RCC 7860 (cell line): ENCODE measurements around the gene KRTAP6-2.

ENCODE experiments used
- DNase-seq: peaks from one replicate; pipeline ENCODE4 v3.0.0-alpha.2; 2015; ENCODE audit warnings: low spot score
- FAIRE-seq: peaks from 2 replicates; lab custom pipeline; 2012; peaks lifted over from hg19 to GRCh38; lab: Jason Lieb, UNC

The KRTAP6-2 gene

DNA sequence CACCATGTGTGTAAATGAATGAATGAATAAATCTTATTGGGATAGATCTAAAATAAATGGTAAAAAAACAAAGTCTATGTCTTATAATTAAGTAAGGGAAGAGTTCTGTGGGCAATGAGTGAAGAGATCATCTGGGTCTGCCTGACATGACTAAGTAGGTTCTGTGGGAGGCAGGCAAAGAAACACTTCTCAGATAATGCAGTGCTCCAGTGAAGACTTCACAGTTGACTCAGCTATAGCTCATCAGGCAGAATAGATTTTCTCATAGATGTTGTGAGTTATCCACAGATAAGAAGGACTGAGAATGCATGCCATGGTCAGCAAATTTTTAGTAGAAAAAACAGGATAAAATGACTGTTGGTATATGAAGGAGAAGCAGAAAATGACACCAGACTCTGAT, 20.9 kb downstream of the KRTAP6-2 start:
- no peak for DNase-seq
- no peak for FAIRE-seq

DNA sequence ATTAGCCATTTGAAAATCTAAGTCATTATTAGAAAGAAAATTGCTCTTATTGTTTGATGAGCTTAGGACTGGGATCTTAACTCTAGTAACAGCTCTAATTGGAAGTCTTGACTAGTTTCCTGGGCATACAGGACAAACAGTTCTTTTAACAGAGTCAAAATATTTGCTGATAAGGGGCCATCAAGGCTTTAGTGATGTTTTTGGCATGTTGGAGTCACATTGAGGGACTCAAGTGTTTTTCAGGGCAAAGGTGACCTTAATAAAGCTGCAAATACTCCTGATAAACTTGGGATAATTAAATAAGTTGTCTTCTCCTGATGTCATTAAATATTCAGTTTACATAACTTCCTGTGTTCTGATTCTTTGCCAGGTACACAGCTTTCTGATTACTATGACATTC, 31.1 kb downstream of the KRTAP6-2 start:
- FAIRE-seq, result no peak
- no peak for DNase-seq

DNA sequence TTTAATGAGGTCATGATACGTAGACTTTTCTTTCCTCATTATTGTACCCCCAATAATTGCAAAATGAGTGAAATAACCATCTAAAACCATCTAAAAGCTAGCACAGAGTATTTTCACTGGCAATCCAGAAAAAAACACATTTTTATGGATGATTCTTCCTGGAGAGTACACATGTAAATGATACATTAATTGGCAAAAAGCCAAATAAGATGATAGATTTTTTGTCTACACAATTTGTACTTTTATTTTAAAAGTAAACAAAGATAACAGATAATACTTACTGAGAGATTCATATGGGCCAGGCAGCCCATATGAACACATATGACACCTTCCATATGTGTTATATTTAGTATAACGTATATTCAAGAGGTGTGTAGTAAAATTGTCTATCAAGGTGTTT, 35.1 kb downstream of the KRTAP6-2 start:
- no peak for DNase-seq
- FAIRE-seq, result no peak

DNA sequence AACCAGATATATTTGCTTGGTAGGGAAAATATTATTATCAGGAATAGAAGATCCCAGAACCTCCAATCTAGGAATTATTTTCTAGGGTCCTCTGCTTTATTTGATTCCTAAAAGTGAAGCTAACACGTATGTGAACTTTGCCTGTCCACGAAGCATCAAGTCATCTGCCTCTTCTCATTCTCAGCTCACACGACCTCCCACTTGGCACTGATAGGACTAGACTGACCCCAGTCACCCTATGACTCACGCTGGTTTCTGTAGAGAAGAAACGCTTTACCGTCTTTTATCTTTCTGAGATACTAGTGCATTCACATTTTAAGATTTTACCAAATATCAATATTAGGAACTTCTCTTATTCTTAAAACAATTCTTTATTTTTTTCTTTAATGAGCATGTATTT, 35.6 kb downstream of the KRTAP6-2 start:
- DNase-seq (no peak), FAIRE-seq (no peak)

DNA sequence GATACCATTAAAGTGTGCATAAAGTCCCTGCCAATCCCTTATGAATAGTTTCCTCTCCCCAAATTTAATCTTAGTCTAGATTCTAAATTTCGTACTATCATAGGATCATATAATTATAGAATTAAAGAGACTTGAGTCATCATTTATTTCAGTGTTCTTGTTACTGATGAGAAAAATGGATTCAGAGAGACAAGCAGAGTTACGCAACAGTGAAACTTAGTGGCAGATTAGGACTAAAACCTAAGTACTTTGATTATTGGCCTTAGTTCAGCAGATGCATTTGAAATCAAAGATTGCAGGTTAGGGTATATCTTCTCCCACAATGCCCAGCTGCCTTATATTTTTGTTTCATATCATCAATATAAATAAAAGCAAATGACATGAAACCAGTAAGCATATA, 36.7 kb downstream of the KRTAP6-2 start:
- DNase-seq (no peak), FAIRE-seq (no peak)

DNA sequence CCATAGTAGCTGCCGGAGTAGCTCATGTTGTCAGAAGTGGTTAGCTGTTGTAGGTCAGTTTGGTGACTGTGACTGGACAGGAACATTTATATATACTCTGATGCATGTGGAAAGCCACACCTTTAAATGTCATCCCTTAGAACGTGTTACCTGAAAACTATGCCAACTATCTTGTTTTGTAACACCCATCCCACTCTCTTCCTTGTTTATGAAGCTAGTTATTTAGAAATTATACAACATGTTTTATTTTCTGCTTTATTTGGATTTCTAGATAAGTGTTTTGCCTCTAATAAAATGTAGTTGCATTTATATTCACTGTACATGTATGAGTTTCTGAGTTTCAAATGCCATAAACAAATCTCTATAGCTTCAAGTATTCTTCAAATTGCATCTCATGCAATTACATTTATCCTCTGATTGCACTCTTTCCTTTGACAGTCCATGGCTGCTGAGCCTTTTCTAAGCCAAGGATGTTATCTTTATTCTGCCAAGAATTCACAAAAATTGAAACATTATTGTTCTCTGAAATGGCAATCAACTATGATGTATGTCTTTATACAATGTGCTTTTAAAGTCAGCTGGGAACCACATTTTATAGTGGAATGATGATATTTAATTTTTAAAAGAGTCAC, 37.3 kb downstream of the KRTAP6-2 start, which contains the start of gene KRTAP19-7:
TSS of gene KRTAP19-7 (minus strand) at position 51 of the 632 bp plus-strand sequence. CDS start at position 26, 25 bp downstream.
- FAIRE-seq, result no peak

DNA sequence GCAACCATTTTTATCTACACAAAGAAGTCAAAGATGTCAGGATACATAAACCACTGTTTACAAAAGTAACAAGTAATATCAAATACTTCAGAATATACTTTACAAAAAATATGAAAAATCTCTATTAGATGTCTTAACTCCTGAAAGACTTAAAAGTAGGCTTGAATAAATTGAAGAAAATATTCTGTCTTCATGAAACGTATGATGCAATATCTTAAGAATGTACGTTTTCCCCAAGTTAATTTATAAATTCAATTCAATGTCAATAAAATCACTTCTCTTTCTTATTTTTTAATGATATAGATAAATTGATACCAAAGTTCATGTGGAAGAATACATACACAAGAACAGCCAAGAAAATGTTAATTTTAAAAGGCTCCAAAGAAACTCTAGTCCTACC, 43.6 kb downstream of the KRTAP6-2 start:
- FAIRE-seq (no peak), DNase-seq (no peak)

More for the DNA sequence above, 37.3 kb downstream of the KRTAP6-2 start, which contains the start of gene KRTAP19-7:
- DNase-seq, result no peak

DNA sequence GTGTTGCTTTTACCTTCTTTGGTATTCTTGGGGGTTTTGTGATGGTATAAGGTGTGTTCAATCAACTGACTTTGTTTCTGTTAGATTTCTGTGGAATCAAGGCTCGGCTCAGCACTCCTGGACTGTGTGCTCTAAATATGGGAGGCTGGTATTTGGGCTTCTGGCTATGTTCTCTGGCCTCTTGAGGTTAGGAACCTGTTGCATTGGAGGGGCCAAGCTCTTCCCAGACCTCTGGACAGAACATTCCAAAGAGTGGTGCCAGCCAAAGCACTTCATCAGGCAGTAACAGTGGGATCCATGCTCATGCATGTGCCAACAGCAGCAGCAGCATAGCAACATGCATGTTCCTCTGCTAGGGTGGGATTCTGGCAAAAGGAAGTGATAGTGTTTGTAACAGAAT, 45.9 kb downstream of the KRTAP6-2 start:
- FAIRE-seq (no peak), DNase-seq (no peak)
